Right lung (tissue), 5 donors: ENCODE data around the gene CACNA2D2. TPM values are rescaled to one million over a fixed set of nuclear protein-coding genes. Genes with fewer than 3 reads are reported as not detected.

Experiments
- DNase-seq, 2 donors: peaks; one replicate each; pipeline ENCODE4 v3.0.0-alpha.2; 2013
- polyA plus RNA-seq, 5 donors: library from polyadenylated mRNA; unstranded; fragments of 120-200 nt; gene quantifications; one replicate each; pipeline versions ENCODE4 v1.2.1 to v1.2.3, GENCODE V29; 2013; ENCODE audit warnings: inconsistent platforms in 1 of 5, low replicate concordance in 1 of 5; ENCODE audit not compliant: insufficient read length in 5 of 5, insufficient read depth in 1 of 5

Gene CACNA2D2
- polyA plus RNA-seq, 5 donors: 11.3 to 33.6 (median 27.5) TPM

DNA sequence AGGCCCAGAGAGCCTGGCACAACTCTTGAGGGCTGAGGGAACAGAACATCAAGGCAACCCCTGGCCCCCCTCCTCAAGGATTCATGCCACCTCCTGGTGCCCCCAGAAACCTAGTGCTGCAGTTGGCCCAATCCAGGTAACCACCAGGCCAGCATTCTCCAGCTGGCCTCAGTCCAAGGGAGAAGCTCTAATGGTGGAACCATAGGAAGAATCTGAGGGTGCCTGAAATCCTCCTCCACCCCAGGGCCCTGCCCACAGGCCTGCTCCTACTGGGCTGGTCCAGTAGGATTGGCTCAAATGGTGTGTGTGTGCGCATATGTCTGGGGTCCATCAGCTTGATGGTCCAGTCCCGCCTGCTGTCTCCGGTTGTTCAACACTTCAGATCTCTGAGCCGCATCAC is 188.6 kb downstream of the CACNA2D2 start:
- DNase-seq: no peak

DNA sequence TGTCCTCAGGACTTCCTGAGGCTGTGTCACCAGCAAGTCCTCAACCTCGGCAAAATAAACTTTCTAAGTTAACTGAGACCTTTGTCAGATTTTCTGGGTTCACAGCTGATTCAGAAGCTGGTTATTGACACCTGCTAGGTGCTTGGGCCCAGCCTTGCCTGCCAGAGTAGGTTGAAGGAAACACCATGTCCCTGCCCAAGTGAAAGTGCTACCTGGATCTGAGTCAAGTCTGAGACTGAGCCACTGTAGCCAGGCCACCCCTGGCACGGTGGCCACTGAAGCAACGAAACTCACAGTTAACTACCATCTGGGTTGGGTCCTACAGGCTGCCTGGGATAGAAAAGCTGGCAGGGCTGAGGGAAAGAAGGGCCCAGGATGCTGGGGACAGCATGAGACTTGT is 189.1 kb downstream of the CACNA2D2 start:
- DNase-seq: no peak

Other genes starting within 250 kb of the CACNA2D2 start
- 10 to 100 TPM; 14.9 to 31.5 (median 29.6) TPM for gene SEMA3B, start 234.5 kb downstream of the CACNA2D2 start, polyA plus RNA-seq
- gene LSMEM2, start 224.5 kb downstream of the CACNA2D2 start, polyA plus RNA-seq: 1 to 10 TPM in 1 of 5 donors, under 1 TPM in 4; 0.14 to 1.4 (median 0.36) TPM
- gene IFRD2, start 211.2 kb downstream of the CACNA2D2 start, polyA plus RNA-seq: 10 to 100 TPM; 26.6 to 46.5 (median 34.0) TPM
- gene HYAL3, start 204.2 kb downstream of the CACNA2D2 start, polyA plus RNA-seq: 1 to 10 TPM; 2.9 to 5.8 (median 3.2) TPM
- 10 to 100 TPM in 1 of 5 donors, 1 to 10 TPM in 4; 6.1 to 10.2 (median 7.9) TPM for gene NAA80, start 204.2 kb downstream of the CACNA2D2 start, polyA plus RNA-seq
- gene HYAL1, start 200.1 kb downstream of the CACNA2D2 start, polyA plus RNA-seq: 1 to 10 TPM; 2.2 to 3.1 (median 2.5) TPM
- gene HYAL2, start 180.9 kb downstream of the CACNA2D2 start, polyA plus RNA-seq: 100 to 1,000 TPM in 1 of 5 donors, 10 to 100 TPM in 4; 67.8 to 113 (median 77.3) TPM
- gene TUSC2, start 175.4 kb downstream of the CACNA2D2 start, polyA plus RNA-seq: 10 to 100 TPM; 18.4 to 26.2 (median 18.9) TPM
- gene RASSF1, start 162.8 kb downstream of the CACNA2D2 start, polyA plus RNA-seq: 10 to 100 TPM; 24.1 to 34.2 (median 27.9) TPM
- 10 to 100 TPM in 4 of 5 donors, 1 to 10 TPM in 1; 4.7 to 32.7 (median 20.9) TPM for gene ZMYND10, start 157.9 kb downstream of the CACNA2D2 start, polyA plus RNA-seq
- gene NPRL2, start 152.9 kb downstream of the CACNA2D2 start, polyA plus RNA-seq: 10 to 100 TPM; 27.5 to 36.0 (median 30.8) TPM
- gene CYB561D2, start 152.8 kb downstream of the CACNA2D2 start, polyA plus RNA-seq: 10 to 100 TPM in 2 of 5 donors, 1 to 10 TPM in 3; 7.8 to 12.1 (median 9.5) TPM
- 10 to 100 TPM; 22.2 to 38.0 (median 27.5) TPM for gene TMEM115, start 144.1 kb downstream of the CACNA2D2 start, polyA plus RNA-seq
- 10 to 100 TPM; 16.5 to 23.6 (median 22.8) TPM for gene C3orf18, start 64.1 kb upstream of the CACNA2D2 start, polyA plus RNA-seq
- 10 to 100 TPM; 20.9 to 29.4 (median 23.5) TPM for gene HEMK1, start 65.9 kb upstream of the CACNA2D2 start, polyA plus RNA-seq
- gene CISH, start 108.1 kb upstream of the CACNA2D2 start, polyA plus RNA-seq: 10 to 100 TPM; 19.0 to 29.1 (median 22.8) TPM
- 10 to 100 TPM; 32.4 to 42.9 (median 34.7) TPM for gene MAPKAPK3, start 113.5 kb upstream of the CACNA2D2 start, polyA plus RNA-seq
- gene DOCK3, start 171.3 kb upstream of the CACNA2D2 start, polyA plus RNA-seq: 1 to 10 TPM; 1.2 to 2.5 (median 2.4) TPM